DMS53 treated with DMSO at 0.1 percent for 48 hours (cell line): Measurements from ENCODE around the gene FERMT2.

Source experiments
- DNase-seq: peaks from one replicate; lab custom pipeline; 2025; ENCODE audit not compliant: unreplicated experiment; lab: John Stamatoyannopoulos, UW

Gene FERMT2, protein sequence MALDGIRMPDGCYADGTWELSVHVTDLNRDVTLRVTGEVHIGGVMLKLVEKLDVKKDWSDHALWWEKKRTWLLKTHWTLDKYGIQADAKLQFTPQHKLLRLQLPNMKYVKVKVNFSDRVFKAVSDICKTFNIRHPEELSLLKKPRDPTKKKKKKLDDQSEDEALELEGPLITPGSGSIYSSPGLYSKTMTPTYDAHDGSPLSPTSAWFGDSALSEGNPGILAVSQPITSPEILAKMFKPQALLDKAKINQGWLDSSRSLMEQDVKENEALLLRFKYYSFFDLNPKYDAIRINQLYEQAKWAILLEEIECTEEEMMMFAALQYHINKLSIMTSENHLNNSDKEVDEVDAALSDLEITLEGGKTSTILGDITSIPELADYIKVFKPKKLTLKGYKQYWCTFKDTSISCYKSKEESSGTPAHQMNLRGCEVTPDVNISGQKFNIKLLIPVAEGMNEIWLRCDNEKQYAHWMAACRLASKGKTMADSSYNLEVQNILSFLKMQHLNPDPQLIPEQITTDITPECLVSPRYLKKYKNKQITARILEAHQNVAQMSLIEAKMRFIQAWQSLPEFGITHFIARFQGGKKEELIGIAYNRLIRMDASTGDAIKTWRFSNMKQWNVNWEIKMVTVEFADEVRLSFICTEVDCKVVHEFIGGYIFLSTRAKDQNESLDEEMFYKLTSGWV

DNA sequence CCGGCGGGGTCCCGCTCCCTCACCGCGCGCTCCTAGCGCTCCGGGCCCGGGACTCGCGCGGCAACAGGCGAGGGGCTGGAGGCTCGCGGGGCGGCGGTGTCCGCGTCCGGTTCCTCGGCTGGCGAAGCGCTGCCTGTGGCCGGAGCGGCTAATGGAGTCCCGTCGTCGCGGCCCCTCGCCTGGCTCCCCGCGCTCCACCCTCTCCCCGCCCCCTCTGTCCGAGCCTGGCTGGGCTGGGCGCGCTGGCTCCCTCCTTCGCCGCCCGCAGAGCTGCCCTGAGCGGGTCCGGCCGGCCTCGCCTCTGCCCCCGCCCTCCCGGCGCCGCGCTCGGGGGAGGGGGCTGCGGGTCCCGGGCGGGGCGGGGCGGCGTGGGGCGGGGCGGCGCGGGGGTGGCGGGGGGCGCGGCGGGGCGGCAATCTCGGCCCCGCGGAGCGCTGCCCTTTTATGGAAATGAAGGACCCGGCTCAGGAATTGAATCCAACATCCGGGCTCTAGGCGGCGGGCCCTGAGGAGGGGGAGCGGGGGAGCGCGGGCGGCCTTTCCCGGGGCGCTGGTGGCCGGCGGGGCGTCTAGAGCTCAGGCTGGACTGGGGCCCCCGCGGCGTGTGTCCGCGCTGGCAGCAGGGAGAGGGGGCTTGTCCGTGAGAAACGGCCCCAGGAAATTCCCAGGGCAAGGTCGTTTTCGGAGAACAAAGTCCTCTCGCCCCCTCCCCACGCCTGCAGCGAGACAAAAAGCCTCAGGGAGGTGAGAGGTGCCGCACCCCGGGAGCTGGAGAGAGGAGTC lies at the start of gene FERMT2:
Gene FERMT2, minus strand, starts transcription at position 153 of the 783 bp plus-strand sequence. CDS start 482 bp downstream, outside the sequence.
- DNase-seq: peak; percentile 68

GRCh38 chr14:52998376-52999015 lies 47.6 kb upstream of the FERMT2 start:
- DNase-seq: no peak

GRCh38 chr14:52996493-52996892 lies 45.6 kb upstream of the FERMT2 start:
- DNase-seq: no peak

DNA sequence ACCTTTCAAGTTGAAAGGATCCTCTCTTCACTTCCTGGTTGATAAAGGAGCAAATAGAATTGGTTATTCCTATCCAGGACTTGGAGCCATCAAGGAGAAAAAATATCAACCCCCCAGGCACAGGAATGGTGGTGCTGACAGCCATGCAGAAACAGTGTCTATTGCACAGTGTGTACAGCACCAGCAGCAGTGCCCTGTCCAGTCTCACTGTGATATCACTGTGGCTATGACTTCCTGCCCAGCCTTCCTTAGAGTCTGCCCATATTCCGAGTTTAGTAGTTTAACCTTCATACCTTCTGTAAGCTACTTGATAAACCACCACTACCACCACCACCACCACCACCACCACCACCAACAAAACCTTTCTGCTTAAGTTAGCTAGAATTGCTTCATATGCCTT lies 45.1 kb upstream of the FERMT2 start:
- no peak for DNase-seq

GRCh38 chr14:52992236-52992870 lies 41.5 kb upstream of the FERMT2 start:
- no peak for DNase-seq

DNA sequence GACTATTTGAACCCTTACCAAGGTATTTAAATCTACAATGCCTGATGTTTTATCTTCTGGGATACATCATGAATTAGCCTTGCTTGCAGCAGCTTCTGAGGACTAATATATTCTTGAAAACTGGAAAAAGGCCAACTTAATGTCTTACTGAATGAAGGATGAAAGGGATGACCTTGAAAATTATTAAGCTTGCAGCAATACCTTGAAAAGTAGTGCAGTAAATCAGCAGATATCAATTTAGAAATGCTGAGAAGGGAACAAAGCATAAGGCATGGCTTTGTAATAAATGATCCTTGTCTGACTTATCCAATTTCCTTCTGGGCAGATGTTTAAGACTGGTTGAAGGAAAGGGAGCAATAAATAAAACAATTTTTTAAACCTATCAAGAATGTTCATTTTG lies 37.3 kb upstream of the FERMT2 start:
- no peak for DNase-seq

DNA sequence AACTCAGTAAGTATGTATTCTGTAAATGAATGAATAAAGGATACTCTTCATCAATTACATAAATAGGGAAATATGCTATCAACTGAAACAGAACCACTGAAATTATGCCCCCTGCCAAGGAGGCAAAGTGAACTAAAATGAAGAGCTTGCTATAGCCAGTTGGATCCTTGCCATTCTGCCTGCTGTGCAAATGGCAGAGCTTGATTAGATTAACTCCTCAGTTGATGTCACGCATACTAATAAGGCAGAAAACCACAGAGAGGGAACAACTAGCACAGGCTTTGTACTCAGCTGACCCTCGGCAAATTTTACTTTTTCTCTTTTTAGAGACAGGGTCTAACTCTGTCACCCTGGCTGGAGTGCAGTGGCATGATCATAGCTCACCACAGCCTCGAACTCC lies 36.7 kb upstream of the FERMT2 start:
- DNase-seq: no peak

- no peak for DNase-seq
Measured at GRCh38 chr14:52987042-52987441, 36.2 kb upstream of the FERMT2 start.

GRCh38 chr14:52977798-52978197 lies 26.9 kb upstream of the FERMT2 start:
- no peak for DNase-seq

DNA sequence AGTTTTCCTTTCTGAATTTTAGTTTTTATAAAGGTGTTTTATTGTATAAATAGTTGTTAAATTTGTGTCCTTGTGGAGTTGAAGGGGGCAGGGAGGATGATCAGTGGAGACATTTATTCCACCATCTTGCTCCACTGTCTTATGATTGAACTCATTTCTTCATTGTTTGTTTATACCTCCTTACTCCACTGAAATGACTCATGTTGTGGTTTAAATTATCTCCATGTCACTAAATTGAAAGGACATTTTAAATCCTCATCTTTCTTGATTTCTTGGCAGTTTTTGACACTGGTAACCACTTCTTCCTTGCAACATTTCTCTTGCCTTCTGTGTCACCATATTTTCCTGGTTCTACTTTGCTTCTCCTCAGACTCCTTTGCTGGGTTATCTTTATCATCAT lies 23.6 kb upstream of the FERMT2 start:
- DNase-seq: no peak

DNA sequence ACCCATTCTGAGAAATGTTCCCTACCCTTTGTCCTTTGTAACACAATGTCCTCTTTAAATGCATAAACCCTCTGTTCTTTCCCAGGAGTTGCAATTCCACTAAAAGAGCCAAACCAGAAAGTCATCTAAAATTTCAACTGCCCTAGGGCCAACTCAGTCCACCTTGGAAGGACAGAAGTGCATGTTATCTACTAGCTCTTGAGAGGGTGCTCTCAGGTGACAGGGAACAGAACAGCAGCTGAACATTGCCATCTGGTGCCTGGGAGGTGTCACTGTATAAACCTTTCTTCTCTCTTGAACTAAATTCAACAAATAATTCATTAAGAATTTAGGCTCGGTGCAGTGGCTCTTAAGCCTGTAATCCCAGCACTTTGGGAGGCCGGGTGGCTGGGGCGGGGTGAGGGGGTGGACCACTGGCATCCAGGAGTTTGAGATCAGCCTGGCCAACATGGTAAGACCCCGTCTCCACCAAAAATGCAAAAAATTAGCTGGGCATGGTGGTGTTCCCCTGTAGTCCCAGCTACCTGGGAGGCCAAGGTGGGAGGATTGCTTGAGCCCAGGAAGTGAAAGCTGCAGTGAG lies 10.3 kb upstream of the FERMT2 start:
- DNase-seq: peak; percentile 53

DNA sequence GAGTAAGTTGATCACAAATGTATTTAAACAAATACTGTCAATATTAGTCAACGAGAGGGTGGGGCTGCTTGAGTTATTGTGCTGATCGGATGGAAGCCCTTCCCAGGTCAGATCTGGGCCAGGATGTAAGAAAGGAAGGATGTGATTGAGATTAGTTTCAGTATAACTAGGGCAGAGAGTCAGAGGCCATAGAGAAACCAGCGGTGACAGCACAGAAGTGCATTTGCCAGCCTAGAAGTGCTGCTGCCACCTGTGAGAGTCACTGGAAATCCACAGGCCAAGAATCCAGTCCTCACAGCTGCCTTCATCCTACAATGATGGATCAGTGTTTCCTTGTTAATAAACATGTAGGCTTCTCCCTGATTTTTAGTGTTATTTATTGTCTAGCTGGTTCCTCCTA lies 9.8 kb upstream of the FERMT2 start:
- DNase-seq: no peak

- DNase-seq: no peak
Measured at GRCh38 chr14:52954346-52955214, 3.7 kb upstream of the FERMT2 start.

DNA sequence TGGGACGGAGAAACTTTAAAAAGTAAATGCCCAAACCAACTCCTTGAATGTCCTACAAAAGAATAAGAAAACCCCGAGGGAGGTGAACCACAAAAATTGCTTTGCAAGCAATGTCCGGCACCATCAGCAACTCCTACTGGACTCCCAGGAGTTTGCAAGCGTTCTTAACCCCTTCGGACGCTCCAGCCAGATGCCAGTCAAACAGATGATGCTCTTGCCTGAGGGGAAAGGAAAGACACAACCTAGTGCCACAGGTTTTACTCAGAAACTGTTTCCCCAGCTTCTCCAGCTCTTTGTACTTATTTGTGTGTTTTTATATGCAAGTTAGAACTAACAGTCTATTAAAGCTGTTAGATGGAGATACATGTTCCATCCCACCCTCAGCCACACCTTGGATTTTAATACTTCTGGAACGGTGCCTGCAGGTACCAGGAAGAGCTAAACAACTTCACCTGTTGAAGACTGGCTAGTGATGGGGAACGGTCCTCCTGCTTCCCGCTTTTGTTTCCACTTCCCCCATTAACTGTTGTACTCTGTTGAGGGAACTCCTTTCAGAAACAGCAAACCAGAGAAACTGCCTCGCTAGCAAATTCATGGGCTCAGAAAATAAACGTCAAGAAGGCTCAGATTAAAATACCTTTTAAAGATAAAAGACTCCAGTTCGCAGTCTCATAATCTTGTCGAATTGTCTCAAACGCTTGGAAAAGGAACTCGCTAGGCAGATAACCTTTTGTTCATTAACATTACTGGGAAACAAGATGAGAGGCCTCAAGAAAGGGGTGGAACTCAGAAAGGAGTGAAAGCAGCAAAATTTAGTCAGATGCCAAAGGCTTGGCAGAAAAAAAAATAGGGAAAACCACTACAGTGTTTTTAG lies 1.1 kb upstream of the FERMT2 start:
- peak; percentile 36 for DNase-seq

- DNase-seq: no peak
Measured at GRCh38 chr14:52950410-52950897, 396 bp downstream of the FERMT2 start.

DNA sequence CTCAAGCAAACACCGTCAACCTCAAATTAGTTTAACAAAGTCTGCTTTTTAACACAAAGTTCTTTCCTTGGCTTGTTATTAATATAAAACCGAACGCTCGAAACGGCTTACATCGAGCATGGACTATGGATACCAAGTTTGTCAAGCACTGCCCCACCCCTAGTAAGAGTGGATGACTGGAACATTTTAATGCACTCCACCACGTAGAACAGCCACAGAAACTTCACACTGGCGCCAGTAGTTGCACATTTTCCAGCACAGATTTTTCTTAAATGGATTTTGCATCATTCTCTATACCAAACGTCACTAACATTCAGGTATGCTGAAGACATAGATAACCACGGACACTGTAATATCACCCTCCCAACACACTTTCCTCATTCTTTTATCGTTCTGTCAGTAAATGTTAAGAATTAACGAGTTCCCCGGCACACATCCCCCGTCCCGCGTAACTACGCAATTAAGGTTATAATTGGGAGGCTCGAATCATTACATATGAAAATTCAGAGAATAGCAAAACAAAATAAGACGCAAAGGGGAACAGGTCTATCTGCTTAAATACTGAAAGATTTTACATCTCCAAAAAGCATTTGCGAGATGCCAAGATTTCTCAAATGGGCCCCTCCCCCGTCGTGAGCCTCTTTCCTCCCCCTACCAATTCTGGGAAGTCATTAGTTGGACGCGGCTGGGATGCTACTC lies 990 bp downstream of the FERMT2 start:
- no peak for DNase-seq

- DNase-seq: no peak
Measured at GRCh38 chr14:52949249-52949648, 1.6 kb downstream of the FERMT2 start.

DNA sequence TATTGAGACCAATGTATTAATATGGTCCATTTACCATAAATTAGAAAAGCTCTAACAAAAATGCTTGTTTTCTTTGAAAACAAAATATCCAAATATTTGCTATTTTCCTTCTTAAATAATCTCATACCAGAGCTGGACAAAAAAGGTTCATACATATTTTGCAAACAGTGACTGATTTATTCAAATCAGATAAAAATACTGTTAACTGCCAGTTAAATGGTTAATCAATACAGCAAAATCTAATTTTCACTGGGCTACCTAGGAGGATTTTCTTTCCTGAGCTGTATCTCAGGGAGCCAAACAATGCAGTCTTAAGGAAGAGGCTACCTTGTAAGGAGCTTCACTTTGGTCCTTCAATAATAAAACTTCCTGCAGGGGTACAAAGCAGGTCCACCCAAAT lies 2.0 kb downstream of the FERMT2 start:
- DNase-seq: no peak
